ENCODE results near the gene FSIP1. TPM values are rescaled to one million over a fixed set of nuclear protein-coding genes. Genes with fewer than 3 reads are reported as not detected.

FSIP1 gene
- total RNA-seq, 1 experiment from 2014 or later, result 0.61 TPM

DNA sequence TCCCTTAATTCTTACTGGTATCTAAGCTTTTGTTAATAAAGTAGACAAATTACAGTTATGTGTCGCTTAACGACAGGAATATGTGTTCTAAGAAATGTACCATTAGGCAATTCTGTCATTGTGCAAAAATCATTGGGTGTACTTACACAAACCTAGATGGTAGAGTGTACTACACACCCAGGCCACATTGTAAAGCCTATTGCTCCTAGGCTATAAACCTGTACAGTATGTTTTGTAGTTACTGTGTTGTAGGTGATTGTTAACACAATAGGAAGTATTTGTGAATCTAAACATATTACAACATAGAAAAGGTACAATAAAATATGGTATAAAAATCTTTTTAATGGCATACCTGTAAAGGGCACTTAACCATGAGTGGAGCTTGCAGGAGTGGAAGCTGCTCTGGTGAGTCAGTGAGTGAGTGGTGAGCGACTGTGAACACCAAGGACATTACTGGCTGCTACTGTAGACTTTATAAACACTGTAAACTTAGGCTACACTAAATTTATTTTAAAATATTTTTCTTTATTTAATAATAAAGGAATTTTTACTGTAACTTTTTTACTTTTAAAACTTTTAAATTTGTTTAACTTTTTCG is 47.4 kb downstream of the FSIP1 start:
- Mint-ChIP-seq H3K36me3 (no peaks in the 10 kb centered on the region), H3K27ac (no peak overlapping the region), H3K4me3 (no peak overlapping the region), H3K4me1 (no peaks in the 10 kb centered on the region), H3K9me3 (no peaks in the 10 kb centered on the region), H3K27me3 (ENCODE audit: low read depth) (no peaks in the 10 kb centered on the region)
- DNase-seq (ENCODE audit: low spot score) (no peak), ATAC-seq (no peak)
- CTCF ChIA-PET, result interaction anchor here (1.2 to 1.9 kb wide), 3 partner anchors 18 to 42 kb away, joined by 3 to 13 read pairs (median 3); no protein-coding TSS in a partner anchor
- TF ChIP-seq, protein P1, sequence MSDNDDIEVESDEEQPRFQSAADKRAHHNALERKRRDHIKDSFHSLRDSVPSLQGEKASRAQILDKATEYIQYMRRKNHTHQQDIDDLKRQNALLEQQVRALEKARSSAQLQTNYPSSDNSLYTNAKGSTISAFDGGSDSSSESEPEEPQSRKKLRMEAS (CRISPR knock-in tag; IDR thresholded peaks at IDR 0.05), result no peak
- TF ChIP-seq RORB (CRISPR knock-in tag; IDR thresholded peaks at IDR 0.05), result no peak
- TF ChIP-seq, protein P2, sequence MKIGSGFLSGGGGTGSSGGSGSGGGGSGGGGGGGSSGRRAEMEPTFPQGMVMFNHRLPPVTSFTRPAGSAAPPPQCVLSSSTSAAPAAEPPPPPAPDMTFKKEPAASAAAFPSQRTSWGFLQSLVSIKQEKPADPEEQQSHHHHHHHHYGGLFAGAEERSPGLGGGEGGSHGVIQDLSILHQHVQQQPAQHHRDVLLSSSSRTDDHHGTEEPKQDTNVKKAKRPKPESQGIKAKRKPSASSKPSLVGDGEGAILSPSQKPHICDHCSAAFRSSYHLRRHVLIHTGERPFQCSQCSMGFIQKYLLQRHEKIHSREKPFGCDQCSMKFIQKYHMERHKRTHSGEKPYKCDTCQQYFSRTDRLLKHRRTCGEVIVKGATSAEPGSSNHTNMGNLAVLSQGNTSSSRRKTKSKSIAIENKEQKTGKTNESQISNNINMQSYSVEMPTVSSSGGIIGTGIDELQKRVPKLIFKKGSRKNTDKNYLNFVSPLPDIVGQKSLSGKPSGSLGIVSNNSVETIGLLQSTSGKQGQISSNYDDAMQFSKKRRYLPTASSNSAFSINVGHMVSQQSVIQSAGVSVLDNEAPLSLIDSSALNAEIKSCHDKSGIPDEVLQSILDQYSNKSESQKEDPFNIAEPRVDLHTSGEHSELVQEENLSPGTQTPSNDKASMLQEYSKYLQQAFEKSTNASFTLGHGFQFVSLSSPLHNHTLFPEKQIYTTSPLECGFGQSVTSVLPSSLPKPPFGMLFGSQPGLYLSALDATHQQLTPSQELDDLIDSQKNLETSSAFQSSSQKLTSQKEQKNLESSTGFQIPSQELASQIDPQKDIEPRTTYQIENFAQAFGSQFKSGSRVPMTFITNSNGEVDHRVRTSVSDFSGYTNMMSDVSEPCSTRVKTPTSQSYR (CRISPR knock-in tag; IDR thresholded peaks at IDR 0.05), result no peak
- TF ChIP-seq ZBTB21 (CRISPR knock-in tag; IDR thresholded peaks at IDR 0.05; ENCODE audit: borderline replicate concordance), result no peak
- no peak for TF ChIP-seq FOXP1 (CRISPR knock-in tag; IDR thresholded peaks at IDR 0.05; ENCODE audit: borderline replicate concordance)
- TF ChIP-seq, protein P3, sequence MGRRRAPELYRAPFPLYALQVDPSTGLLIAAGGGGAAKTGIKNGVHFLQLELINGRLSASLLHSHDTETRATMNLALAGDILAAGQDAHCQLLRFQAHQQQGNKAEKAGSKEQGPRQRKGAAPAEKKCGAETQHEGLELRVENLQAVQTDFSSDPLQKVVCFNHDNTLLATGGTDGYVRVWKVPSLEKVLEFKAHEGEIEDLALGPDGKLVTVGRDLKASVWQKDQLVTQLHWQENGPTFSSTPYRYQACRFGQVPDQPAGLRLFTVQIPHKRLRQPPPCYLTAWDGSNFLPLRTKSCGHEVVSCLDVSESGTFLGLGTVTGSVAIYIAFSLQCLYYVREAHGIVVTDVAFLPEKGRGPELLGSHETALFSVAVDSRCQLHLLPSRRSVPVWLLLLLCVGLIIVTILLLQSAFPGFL (CRISPR knock-in tag; IDR thresholded peaks at IDR 0.05; ENCODE audit: borderline replicate concordance), result no peak
- no peak for TF ChIP-seq IRF2 (CRISPR knock-in tag; IDR thresholded peaks at IDR 0.05; ENCODE audit: borderline replicate concordance, low read depth)
- no peak for TF ChIP-seq FOXK1 (CRISPR knock-in tag; IDR thresholded peaks at IDR 0.05)
- no peak for TF ChIP-seq HMGA2 (CRISPR knock-in tag; IDR thresholded peaks at IDR 0.05)
- no peak for TF ChIP-seq MYBL2 (CRISPR knock-in tag; IDR thresholded peaks at IDR 0.05)
- TF ChIP-seq, protein P4, sequence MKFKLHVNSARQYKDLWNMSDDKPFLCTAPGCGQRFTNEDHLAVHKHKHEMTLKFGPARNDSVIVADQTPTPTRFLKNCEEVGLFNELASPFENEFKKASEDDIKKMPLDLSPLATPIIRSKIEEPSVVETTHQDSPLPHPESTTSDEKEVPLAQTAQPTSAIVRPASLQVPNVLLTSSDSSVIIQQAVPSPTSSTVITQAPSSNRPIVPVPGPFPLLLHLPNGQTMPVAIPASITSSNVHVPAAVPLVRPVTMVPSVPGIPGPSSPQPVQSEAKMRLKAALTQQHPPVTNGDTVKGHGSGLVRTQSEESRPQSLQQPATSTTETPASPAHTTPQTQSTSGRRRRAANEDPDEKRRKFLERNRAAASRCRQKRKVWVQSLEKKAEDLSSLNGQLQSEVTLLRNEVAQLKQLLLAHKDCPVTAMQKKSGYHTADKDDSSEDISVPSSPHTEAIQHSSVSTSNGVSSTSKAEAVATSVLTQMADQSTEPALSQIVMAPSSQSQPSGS (CRISPR knock-in tag; IDR thresholded peaks at IDR 0.05; ENCODE audit: borderline replicate concordance, low read depth), result no peak
- TF ChIP-seq TEAD1 (CRISPR knock-in tag; IDR thresholded peaks at IDR 0.05), result no peak
- TF ChIP-seq, protein P5, sequence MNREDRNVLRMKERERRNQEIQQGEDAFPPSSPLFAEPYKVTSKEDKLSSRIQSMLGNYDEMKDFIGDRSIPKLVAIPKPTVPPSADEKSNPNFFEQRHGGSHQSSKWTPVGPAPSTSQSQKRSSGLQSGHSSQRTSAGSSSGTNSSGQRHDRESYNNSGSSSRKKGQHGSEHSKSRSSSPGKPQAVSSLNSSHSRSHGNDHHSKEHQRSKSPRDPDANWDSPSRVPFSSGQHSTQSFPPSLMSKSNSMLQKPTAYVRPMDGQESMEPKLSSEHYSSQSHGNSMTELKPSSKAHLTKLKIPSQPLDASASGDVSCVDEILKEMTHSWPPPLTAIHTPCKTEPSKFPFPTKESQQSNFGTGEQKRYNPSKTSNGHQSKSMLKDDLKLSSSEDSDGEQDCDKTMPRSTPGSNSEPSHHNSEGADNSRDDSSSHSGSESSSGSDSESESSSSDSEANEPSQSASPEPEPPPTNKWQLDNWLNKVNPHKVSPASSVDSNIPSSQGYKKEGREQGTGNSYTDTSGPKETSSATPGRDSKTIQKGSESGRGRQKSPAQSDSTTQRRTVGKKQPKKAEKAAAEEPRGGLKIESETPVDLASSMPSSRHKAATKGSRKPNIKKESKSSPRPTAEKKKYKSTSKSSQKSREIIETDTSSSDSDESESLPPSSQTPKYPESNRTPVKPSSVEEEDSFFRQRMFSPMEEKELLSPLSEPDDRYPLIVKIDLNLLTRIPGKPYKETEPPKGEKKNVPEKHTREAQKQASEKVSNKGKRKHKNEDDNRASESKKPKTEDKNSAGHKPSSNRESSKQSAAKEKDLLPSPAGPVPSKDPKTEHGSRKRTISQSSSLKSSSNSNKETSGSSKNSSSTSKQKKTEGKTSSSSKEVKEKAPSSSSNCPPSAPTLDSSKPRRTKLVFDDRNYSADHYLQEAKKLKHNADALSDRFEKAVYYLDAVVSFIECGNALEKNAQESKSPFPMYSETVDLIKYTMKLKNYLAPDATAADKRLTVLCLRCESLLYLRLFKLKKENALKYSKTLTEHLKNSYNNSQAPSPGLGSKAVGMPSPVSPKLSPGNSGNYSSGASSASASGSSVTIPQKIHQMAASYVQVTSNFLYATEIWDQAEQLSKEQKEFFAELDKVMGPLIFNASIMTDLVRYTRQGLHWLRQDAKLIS (CRISPR knock-in tag; IDR thresholded peaks at IDR 0.05; ENCODE audit: borderline replicate concordance), result no peak
- TF ChIP-seq, protein P6, sequence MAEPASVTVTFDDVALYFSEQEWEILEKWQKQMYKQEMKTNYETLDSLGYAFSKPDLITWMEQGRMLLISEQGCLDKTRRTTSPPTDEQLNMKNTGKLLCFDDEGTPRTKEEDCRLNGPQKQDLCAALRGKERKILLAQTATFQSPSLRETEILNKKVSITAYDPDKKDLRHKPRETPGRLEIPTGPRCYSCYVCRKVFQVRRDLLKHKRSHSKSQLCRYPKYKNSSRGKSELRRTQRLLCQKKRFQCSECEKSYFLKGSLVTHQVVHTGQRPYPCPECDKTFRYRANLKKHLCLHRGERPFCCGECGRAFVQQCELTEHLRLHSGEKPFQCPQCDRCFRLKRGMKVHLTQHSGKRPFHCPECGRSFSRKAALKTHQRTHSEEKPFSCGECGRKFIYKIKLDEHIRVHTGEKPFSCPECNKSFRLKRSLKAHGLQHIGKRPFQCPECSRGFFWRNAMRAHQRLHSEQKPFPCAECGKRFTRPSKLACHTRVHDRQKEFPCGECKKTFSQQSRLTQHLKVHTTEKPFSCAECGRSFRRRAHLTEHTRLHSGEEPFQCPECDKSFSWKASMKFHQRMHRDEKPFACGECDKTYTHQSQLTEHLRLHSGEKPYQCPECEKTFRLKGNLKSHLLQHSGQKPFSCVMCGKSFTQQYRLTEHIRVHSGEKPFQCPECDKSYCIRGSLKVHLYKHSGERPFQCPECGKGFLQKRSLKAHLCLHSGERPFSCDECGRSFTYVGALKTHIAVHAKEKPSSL (CRISPR knock-in tag; conservative IDR thresholded peaks at IDR 0.05), result no peak
- no peak for TF ChIP-seq ELF4 (CRISPR knock-in tag; IDR thresholded peaks at IDR 0.05; ENCODE audit: low read depth)
- no peak for TF ChIP-seq CREM (CRISPR knock-in tag; IDR thresholded peaks at IDR 0.05)
- TF ChIP-seq CREB1 (CRISPR knock-in tag; IDR thresholded peaks at IDR 0.05), result no peak
- POLR2A ChIA-PET, result no interaction called here
